Osteoblast (primary cell): ENCODE results near the gene MCL1. TPM values are rescaled to one million over a fixed set of nuclear protein-coding genes. Genes with fewer than 3 reads are reported as not detected.
"Not testable (repeated sequence)": the region's sequence is repeated elsewhere in the genome, so short reads cannot be mapped to it uniquely, and the experiment has no call there.

ENCODE experiments used
- DNase-seq: peaks from one replicate; pipeline ENCODE4 v3.0.0; 2011; ENCODE audit warnings: low spot score, mixed read lengths; ENCODE audit not compliant: insufficient read length; ENCODE audit errors: missing footprints
- H2AFZ ChIP-seq: 2 replicates; pipeline ENCODE4 v1.6.0; 2011; ENCODE audit warnings: mild to moderate bottlenecking, low read length
- H3K27ac ChIP-seq: 2 replicates; pipeline ENCODE4 v1.5.1; 2011; ENCODE audit warnings: mild to moderate bottlenecking, low read depth, low read length, moderate library complexity
- H3K27me3 ChIP-seq: 2 replicates; pipeline ENCODE4 v1.6.0; 2012; ENCODE audit warnings: mild to moderate bottlenecking, control low read depth, inconsistent platforms, low read length, moderate library complexity; ENCODE audit not compliant: insufficient read depth
- H3K36me3 ChIP-seq: 2 replicates; pipeline ENCODE4 v1.5.1; 2011; ENCODE audit warnings: mild to moderate bottlenecking, low read length, control low read depth, moderate library complexity; ENCODE audit not compliant: insufficient read depth
- H3K4me1 ChIP-seq: 2 replicates; pipeline ENCODE4 v1.5.1; 2011; ENCODE audit warnings: mild to moderate bottlenecking, low read length, control low read depth, moderate library complexity; ENCODE audit not compliant: insufficient read depth
- H3K4me2 ChIP-seq: 2 replicates; pipeline ENCODE4 v1.6.0; 2011; ENCODE audit warnings: mild to moderate bottlenecking, low read length; ENCODE audit not compliant: insufficient read depth
- H3K4me3 ChIP-seq: fragments of 200-600 bp; sonication (generic); 3 replicates; pipeline ENCODE4 v1.5.1; 2012; ENCODE audit warnings: mild to moderate bottlenecking, low read length, inconsistent platforms; ENCODE audit not compliant: insufficient read depth
- H3K79me2 ChIP-seq: 2 replicates; pipeline ENCODE4 v1.6.0; 2012; ENCODE audit warnings: mild to moderate bottlenecking, low read length, control low read depth, inconsistent platforms; ENCODE audit not compliant: insufficient read depth
- H3K9me3 ChIP-seq: 2 replicates; pipeline ENCODE4 v1.5.1; 2011; ENCODE audit warnings: low read depth, low read length, control low read depth
- H4K20me1 ChIP-seq: 2 replicates; pipeline ENCODE4 v1.6.0; 2012; ENCODE audit warnings: mild to moderate bottlenecking, low read length, control low read depth; ENCODE audit not compliant: insufficient read depth
- CTCF ChIP-seq: IDR thresholded peaks from 2 replicates; pipeline ENCODE4 v1.5.1; 2011; ENCODE audit warnings: mild to moderate bottlenecking, low read depth, low read length, moderate library complexity; ENCODE audit errors: extremely low read depth
- total RNA-seq: library from RNA; depleted of rRNA; stranded (reverse); fragments of >200 nt; gene quantifications from 2 replicates; pipeline ENCODE4 v1.2.3, GENCODE V29; 2012

Gene MCL1
- total RNA-seq, 1 donor: 176 TPM

DNA sequence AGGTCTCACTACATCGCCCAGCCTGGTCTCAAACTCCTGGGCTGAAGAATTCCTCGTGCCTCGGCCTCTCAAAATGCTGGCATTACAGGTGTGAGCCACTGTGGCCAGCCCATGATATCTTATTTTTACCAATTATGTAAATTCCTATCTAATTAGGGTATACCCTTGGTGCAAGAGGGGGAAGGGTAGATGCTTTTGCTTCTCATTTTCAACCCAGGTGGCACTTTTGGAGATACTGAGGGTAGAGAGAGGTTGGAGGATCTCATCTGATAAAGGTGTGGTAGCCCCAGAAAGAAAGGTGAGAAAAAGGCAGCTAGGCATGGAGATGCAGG, 32.6 kb upstream of the MCL1 start:
- no peaks in the 10 kb centered on the region for H3K9me3 ChIP-seq
- no peak overlapping the region for H2AFZ ChIP-seq
- no peak for TF ChIP-seq CTCF
- no peaks in the 10 kb centered on the region for H3K27me3 ChIP-seq
- DNase-seq: no peak
- H3K4me2 ChIP-seq: peak overlapping the region; percentile 19
- peak overlapping the region; percentile 92 for H3K27ac ChIP-seq
- peaks cover 12% of the 10 kb centered on the region for H3K36me3 ChIP-seq
- H3K4me3 ChIP-seq: no peak overlapping the region
- H3K4me1 ChIP-seq: peaks cover 37% of the 10 kb centered on the region
- peaks cover 5% of the 10 kb centered on the region for H3K79me2 ChIP-seq
- H4K20me1 ChIP-seq: no peaks in the 10 kb centered on the region

DNA sequence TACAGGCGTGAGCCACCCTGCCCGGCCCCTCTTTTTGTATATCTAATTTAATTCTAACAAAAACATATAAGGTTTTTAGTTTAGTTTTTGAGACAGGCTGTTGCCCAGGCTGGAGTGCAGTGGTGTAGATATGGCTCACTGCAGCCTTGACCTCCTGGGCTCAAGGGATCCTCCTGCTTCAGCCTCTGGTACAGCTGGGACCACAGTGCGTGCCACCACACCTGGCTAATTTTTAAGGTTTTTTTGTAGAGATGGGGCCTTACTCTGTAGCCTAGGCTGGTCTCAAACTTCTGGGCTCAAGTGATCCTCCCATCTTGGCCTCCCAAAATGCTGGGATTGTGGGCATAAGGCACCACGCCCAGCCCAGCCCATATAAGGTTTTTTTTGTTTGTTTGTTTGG, 31.2 kb upstream of the MCL1 start:
- Histone ChIP-seq H3K79me2 (peaks cover 4% of the 10 kb centered on the region), H3K36me3 (peaks cover 3% of the 10 kb centered on the region), H4K20me1 (no peaks in the 10 kb centered on the region), H2AFZ (no peak overlapping the region), H3K4me3 (no peak overlapping the region), H3K27me3 (no peaks in the 10 kb centered on the region), H3K9me3 (no peaks in the 10 kb centered on the region), H3K4me1 (peaks cover 37% of the 10 kb centered on the region), H3K4me2 (no peak overlapping the region), H3K27ac (peak overlapping the region; percentile 92)
- DNase-seq: no peak
- no peak for TF ChIP-seq CTCF

GRCh38 chr1:150609732-150610131, 30.3 kb upstream of the MCL1 start:
- Histone ChIP-seq H2AFZ (no peak overlapping the region), H3K27me3 (no peaks in the 10 kb centered on the region), H3K27ac (peak overlapping the region; percentile 47), H3K4me1 (peaks cover 42% of the 10 kb centered on the region), H3K4me2 (no peak overlapping the region), H4K20me1 (no peaks in the 10 kb centered on the region), H3K79me2 (peaks cover 3% of the 10 kb centered on the region), H3K9me3 (no peaks in the 10 kb centered on the region), H3K4me3 (no peak overlapping the region), H3K36me3 (no peaks in the 10 kb centered on the region)
- DNase-seq: no peak
- TF ChIP-seq CTCF: no peak

GRCh38 chr1:150606463-150607142, 27.2 kb upstream of the MCL1 start:
- no peak for DNase-seq
- Histone ChIP-seq H3K4me1 (peaks cover 27% of the 10 kb centered on the region), H3K4me3 (no peak overlapping the region), H2AFZ (no peak overlapping the region), H3K36me3 (no peaks in the 10 kb centered on the region), H3K79me2 (peaks cover 6% of the 10 kb centered on the region), H3K4me2 (no peak overlapping the region), H3K9me3 (no peaks in the 10 kb centered on the region), H3K27ac (no peak overlapping the region), H3K27me3 (no peaks in the 10 kb centered on the region), H4K20me1 (no peaks in the 10 kb centered on the region)
- TF ChIP-seq CTCF: no peak

DNA sequence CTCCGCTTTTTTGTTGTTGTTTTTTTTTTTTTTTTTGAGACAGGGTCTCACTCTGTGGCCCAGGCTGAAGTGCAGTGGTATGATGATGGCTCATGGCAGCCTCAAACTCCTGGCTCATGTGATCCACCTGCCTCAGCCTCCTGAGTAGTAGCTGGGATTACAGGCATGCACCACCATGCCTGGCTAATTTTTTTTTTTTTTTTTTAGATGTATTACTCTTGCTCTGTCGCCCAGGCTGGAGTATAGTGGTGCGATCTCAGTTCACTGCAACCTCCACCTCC, 26.0 kb upstream of the MCL1 start:
- not testable (repeated sequence) for H3K27me3 ChIP-seq, H2AFZ ChIP-seq, H3K4me3 ChIP-seq, H3K79me2 ChIP-seq, H4K20me1 ChIP-seq, H3K36me3 ChIP-seq, H3K4me2 ChIP-seq, DNase-seq, H3K9me3 ChIP-seq
- H3K4me1 ChIP-seq: peaks cover 17% of the 10 kb centered on the region
- peak overlapping the region; percentile 93 for H3K27ac ChIP-seq
